ENCODE measurements around the gene RPS6KA2.

RPS6KA2 gene

DNA sequence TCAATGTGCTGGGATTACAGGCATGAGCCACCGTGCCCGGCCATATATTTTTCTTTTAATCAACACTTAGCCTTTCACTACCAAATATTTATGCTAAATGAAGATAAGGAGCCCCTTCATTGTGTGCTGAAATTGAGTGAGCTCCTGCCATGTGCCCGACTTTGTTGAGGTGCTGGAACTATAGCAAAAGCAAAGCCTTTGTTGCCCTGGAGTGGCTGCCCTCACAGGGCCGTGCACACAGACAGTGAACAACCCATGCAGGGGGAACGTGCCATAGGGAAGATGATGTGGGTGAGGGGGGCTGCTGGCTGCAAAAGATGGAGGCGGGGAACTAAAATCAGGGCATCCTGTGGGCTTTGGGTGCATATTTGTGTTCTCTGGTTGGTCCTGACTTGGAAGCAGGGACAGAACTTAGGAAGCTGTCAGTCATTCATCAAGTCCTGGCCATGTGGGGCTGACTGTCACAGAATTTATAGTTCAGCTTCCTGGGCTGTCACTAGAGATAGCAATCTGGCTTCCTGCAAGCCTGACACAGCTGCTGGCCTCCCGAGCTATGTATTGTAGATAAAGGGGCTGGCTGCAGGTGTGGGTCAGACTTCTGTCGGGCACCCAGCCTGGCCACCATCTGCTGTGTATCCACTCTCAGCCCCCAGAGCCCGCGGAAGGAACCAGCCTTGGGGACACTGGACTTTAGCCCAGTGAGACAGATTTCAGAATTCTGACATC, 187.5 kb downstream of the RPS6KA2 start:
- DNase-seq, result no peak

DNA sequence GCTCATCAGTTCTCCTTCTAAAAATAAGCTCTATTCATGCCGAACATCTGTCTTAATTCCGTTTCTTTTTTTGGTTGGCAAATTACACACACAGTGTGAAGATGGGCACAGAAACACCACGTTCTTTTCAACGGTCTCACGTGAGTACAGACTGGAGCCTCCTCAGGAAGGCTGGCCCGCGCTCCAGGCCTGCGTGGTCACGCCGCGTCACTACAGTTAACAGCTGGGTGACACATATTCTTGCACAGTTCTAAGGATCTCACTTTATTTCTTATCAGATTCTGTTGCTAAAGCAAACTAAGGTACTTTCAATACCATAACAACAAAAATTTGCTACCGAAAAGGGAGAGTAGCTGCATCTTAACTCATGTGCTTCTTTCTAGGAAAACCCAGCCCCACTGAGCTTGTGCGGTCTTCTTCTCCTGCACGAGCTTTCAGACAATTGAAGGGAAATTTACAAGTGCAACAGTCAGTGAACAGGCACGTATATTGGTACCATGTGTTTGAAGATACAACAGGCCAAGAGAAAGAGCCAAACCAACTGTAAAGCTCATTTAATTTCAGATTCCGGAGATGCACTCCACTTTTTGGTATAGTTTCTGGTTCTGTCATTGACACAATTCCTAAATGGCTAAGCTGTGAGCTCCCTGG, 188.7 kb downstream of the RPS6KA2 start:
- no peak for DNase-seq

DNA sequence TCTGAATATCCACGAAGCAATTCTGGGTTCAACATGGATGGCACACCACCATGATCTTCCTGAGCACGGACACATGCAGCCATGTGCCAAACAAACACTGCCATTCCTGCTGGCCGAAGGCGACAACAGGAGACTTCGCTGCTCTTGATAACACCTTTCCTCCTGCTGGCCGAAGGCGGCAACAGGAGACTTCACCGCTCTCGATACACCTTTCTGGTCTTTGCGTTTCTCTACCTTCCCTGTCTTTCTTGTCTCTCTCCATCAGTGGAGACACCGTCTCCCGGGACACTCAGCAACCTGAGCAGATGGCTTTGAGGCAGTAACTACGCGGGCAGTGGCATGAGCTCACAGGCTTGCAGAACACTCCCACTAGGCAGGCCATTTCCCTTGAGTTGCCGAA, 189.4 kb downstream of the RPS6KA2 start:
- no peak for DNase-seq

DNA sequence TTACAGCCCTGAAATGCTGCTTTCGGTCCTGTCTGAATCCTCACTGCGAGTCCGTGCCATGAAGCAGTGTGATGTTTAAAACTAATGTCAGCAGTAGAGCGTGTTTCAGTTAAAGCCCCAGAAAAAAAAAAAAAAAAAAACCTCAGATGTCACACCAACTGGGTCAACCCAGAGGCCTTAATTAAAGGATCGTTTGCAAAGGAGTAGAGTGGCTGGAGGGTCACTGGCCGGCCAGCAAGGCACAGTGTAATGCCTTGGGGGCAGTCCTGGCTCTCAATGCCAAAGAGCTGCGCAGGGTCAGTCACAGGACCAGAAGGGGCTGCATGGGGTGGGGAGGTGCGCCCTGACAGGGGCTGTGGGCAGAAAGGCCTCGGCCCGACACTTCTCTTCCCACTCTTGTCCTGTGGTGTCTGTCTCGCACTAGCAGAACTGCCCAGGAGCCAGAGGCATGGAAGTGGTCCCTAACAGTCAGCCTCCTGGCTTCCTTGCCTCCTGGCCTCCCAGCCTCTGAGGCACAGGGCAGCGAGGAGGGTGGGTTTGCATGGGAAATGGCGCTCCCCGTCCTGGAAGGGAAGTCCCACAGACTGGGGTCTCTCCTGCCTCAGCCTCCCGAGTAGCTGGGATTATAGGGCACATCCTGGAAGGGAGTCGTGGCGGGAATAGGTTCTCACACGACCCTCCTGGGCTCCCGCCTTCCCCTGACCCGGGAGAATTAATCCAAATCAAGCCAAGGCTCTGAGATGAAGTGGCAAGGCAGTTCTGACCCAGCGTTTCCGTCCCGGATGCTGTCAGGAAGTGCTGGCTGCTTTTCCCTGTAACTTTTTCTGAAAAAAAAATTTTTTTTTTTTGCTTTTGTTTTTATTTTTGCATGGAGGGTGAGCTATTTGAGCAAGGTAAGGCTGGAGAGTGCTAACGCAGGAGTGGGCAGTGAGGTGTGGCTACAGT, 190.6 kb downstream of the RPS6KA2 start:
- no peak for DNase-seq

DNA sequence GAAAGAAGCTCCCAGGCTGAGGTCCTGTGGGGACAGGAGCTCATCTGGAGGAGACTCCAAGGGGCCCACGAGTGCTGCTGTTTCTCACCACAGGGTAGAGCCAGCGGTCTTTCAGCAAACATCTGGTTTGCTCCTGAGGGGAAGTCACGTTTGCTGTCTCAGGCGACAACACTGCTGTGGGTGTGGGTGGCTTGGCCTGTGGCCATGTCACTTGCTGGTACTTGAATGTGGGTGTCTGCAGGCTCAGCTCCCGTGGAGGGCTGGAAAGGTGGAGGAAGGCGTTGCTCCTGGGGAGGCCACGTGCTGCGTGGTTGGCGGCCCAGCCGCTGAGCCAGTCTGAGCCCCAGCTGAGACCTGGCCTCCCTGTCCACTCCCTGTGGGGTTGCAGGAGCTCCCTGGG, 191.5 kb downstream of the RPS6KA2 start:
- DNase-seq, result no peak

DNA sequence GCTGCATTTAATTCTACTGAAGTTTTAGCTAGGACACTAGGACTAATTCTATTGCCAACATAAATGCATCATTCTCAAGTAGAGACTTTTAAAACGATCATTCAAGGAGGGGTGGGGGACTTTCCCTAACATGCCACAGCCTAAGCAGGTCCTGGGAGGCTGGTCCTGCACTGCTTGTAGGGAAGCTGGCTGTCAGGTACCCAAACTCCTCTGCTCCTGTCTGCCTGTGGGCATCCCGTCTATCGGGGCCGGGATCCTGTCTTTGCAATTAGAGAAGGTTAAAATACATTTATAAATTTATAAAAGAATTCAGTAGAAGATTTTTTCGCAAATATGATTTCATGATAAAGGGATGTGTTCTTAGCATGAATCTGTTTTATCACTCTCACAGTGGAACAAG, 192.7 kb downstream of the RPS6KA2 start:
- DNase-seq, result no peak

DNA sequence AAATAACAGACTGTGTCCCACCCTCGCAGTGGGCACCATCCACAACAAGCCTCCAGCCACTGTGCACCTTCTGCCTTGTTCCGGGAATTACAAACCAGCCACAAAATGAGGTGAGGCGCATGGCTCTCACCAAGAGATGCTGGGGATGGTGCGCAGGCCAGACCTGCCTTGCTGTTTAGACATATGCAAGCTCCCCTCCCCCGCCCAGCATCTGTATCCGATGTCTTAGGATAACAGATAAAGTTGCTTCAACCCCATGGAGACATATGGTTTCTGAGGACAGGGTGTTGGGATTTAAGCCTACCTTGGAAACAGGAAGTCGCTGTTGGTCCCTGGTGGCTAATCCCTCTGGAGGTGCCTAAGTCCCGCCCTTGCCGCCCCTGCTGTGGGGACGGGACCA, 194.0 kb downstream of the RPS6KA2 start:
- DNase-seq, result no peak

DNA sequence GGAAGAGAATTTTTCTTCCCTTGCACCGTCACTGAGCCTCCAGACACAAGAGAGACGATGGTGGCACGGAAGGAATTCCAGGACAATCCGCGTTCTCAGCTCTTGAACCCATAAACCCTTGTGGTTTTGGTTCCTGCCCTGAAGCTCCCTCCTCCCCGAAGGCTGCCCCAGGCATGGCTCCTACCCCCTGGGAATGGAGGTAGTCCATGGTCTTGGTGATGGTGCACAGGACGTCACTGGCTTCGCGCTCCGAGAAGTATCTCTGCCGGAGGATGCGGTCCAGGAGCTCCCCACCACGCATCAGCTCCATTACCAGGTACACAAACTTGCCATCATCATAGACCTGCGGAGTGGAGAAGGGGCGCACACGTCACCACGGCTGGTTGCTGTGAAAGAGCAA, 196.8 kb downstream of the RPS6KA2 start:
- DNase-seq, result no peak

DNA sequence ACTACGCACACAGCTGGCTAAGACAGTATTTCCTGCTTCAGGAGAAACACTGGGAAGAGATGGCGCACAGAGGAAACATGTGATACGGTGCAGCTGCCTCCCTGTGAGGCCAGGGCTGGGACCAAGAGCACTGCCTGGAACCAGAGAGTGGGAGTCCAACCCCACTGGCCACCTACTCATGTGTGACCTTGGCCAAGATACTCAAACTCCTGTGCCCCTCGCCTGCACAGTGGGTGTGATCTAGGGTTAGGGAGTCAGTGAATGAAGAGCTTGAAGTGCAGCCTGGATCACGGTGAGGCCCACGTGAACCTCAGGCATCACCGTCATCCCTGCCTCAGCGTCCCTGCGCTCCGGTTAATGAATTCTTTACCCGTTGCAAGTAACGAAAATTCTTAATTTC, 202.6 kb downstream of the RPS6KA2 start:
- no peak for DNase-seq

DNA sequence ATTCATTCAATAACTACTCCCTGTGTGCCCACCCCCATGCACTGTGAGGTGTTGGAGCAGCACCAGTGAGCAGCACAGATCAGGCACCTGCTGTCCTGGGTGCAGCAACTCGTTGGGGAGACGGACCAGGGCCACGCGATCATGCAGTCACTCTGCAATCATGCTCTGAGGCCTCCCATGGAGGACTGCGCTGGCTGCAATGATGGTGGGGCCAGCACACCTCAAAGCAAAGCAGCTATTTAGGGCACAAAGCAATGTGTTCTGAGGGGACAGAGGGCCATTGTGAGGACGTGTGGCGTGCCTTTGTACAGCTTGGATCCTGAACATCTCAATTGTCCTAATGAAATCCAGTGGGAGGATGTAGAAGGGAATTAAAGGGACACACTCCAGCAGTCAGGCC, 203.3 kb downstream of the RPS6KA2 start:
- DNase-seq, result no peak

DNA sequence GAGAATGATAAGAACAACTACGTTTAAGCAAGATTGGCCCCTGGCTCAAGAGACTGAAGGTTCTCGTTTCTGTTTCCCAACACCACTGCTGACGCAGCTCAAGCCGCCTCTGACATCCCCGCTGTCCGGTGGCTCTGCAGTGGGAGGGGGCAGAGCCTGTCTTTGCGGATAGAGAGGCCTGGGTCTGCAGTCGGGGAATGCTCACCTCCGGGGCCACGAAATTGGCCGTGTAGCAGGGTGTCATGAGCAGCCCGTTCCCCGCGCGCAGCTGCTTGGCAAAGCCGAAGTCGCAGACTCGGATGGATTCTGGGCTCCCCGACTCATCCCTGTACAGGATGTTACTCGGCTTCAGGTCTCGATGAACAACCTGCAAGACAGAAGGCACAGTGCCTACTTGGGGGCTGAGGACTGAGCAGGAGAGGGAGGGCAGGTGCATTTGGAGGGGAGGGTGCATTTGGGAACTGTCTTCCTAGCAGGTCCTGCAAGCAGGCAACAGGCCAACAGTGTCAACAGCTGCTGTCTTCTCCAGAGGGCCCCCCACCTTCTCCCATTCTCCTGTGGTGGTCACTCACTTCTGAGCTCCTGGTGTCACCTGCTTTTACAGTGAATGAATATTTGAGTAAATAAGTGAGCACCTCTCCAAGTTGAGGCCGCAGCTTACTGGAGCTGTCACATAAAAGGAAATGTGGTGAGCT, 203.9 kb downstream of the RPS6KA2 start:
- no peak for DNase-seq

DNA sequence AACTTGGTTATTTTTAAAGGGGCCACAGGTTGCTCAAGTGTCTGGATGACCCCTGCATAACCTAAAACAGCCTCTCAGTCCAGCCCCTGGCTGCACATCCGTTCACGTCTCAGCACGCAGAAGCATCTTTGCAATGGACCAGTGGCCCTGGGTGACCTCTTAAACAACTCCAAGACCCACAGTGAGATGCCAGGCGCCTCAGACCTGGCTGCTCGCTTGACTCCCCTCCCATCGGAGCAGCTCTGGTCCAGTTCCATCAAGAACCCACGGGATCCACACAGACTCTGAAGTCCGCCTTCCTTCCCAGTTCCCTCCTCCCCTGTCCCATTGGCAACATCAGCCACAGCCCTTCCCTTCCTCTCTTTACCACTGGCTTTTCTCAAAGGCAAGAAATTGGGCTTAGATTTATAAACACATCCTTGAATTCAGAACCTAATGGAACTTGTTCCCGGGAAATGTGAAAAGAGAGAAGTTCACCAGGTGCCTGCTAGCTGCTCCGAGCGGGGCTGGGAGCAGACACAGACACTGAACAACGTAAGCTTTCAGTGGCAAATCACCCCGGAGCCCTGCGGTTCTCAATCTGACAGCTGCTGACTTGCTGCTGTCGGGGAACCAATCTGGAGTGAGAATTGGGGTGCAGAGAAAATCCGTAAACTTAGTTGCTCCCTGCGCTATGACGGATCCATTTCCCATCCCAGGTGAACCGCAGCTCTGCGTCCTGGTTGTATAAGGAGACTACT, 204.7 kb downstream of the RPS6KA2 start:
- no peak for DNase-seq

DNA sequence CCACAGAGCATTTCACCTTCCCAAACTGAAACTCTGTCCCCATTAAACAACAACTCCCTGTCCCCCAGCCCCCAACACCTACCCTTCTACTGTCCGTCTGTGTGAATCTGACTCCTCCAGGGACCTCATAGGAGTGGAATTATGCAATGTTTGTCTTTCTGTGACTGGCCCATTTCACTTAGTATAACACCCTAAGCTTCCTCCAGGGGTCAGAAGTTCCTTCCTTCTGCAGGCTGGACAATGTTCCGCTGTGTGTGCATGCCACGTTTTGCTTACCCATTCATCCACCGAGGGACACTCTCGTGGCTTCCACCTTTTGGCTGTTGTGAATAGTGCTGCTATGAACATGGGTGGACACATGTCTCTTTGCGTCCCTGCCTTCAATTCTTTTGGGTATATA, 206.7 kb downstream of the RPS6KA2 start:
- DNase-seq, result no peak

DNA sequence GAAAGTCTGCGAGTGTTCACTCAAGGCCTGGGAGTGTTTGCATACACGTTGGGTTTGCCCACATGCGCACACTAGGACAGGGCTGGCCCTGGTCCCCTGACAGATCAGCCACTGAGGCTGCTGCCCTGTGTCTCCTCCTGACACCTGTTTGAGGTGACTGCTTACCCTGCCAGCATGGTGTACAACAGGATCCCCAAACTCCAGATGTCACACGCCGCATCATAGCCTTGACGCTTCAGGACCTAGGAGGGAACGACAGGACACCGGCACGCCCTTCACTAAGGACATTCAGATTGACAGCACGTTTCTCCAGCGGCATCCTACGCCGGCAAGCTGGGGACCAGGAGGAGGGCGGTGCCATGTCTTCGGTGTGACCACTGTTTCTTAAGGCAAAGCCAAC, 207.3 kb downstream of the RPS6KA2 start:
- DNase-seq, result no peak

DNA sequence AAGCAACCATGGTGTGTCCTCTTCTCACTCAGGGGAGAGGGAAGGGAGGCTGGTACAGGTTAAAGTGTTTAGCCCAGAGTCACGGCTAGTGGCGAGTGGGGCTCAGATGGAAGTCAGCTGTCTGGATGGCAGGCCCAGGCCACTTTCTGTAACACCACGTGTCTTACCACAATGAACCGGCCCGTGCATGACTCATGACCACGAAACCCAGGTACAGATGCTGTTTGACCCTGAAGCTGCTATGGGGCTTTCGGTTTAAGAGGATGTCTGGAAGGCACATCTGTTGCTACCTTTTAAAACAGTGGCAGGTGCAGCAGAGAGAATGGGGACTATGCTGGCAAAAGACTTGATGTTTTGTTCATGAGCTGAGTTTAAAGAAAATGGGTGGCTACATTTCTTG, 207.8 kb downstream of the RPS6KA2 start:
- no peak for DNase-seq

DNA sequence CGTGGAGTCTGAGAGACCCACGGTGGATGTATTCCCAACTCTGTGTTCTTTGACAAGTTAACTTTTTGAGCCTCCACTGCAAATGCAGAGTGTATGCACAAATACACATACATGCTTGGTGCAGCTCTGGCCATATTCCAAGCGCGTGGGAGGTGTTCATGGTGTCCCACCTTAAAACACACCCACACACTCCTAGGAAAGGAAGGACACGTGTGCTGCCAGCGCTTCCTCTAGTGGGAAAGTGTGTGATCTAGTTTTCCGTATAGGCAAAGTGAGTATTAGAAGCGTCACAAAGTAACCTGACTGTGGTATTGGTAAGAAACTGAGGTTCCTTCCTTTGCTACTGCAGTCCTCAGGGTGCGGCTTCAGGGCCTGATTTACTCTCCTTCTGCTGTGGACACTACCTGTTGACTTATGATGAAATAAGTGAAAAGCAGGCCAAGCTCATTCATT, 208.3 kb downstream of the RPS6KA2 start:
- DNase-seq, result no peak

DNA sequence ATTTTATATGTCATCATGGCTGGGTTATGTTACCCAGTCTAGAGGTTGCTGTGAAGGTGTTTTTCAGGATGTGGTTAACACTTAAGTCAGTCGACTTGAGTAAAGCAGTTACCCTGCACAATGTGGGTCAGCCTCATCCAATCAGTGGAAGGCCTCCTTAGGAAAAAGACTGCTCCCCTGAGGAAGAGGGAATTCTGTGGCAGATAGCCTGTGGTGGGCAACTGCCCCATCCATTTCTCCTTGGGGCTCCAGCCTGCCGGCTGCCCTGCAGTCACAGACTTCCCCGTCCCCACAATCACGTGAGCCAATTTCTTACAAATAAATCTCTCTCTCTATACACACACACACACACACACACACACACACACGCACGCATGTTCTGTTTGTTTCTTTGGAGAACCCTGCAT, 209.8 kb downstream of the RPS6KA2 start:
- DNase-seq, result no peak

DNA sequence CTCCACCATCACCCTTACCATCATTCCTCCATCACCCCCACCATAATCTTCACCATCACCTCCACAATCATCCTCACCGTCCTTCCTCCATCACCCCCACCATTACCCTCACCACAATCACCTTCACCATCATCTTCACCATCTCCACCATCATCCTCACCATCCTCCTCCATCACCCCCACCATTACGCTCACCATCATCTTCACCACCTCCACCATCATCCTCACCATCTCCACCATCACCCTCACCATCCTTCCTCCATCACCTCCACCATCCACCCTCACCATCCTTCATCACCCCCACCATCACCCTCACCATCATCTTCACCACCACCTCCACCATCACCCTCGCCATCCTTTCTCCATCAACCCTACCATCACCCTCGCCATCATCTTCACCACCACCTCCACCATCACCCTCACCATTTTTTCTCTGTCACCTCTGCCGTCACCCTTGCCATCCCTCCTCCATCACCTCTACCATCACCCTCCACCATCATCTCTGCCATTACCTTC, 211.2 kb downstream of the RPS6KA2 start:
- DNase-seq, result no peak

DNA sequence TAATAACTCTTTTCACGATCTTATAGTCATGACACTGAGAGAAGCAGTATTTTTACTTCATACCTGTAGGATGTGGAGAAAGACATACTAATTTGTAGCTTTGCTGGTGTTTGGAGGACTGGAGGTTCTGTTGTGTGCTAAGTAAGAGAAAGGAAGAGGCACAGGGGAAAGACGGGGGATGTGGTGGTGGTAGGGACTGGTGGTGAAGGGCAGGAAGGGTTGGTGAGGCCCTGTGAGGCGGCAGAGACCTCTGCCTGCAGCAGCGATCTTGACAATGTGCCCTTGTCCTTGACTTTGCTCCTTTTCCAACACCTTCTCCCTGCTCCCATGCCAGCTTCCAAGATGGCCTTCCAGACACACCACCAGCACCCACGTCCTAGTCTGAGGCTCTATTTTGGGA, 211.7 kb downstream of the RPS6KA2 start:
- DNase-seq, result no peak

DNA sequence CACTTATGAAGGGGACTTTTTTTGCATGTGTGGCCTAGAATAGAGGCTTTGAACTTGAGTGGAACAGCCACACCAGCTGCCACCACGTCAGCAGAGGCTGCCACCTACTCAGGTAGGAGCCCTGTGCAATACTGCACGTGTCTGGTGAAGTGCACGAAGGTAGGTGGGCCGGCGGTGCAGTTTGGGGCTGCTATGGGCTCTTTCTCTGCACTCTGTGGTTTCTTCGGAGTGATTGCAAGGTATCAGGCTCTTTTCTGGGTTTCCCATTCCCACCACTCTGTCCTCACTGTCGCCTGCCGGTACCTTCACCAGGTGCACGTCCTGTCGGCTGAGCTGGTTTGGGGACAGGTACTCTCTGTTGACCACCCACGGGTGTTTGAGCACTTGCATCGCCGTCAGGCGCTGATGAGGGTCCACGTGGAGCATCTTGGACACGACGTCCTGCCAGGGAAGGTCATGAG, 213.5 kb downstream of the RPS6KA2 start:
- DNase-seq, result no peak

DNA sequence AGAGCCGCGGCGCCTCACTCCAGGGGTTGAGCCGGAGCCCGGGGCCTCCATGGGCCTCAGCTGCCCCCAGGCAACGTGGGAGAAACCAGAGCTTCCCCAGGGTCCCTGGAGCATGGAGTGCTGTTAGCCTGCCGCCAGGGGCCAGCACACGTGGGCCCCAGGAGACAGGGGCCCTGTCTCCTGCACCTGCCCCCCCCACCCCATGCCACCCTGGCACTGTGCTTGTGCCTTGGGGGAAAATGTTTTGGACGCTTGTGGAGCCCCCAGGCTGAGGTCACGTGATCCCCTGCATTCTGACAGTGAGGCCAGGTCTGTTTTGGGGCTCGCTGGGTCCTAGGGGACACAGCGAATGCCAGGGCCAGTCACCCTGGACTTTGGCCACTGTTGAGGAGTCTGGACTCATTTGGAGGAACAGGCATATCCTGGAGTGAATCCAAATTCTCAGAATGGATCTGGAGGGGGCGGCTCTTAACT, 214.1 kb downstream of the RPS6KA2 start:
- DNase-seq, result no peak

Measured in left hindlimb (tissue), 1 donor.